HUDEP-2 (cell line): ENCODE results near the gene GULP1.
"Not testable (repeated sequence)": the region's sequence is repeated elsewhere in the genome, so short reads cannot be mapped to it uniquely, and the experiment has no call there.

Experiments used
- DNase-seq, 76 experiments: peaks; one replicate each; lab custom pipeline; 2025; ENCODE audit not compliant: unreplicated experiment in 76 of 76; lab: John Stamatoyannopoulos, UW

The GULP1 gene

GRCh38 chr2:188292348-188293239, 920 bp downstream of the GULP1 start:
- DNase-seq = no peak

- DNase-seq = no peak
These were observed 2.1 kb downstream of the GULP1 start for GRCh38 chr2:188293601-188294351.

- DNase-seq = no peak
These were observed 2.8 kb downstream of the GULP1 start for GRCh38 chr2:188294352-188294926.

GRCh38 chr2:188295067-188295685, 3.5 kb downstream of the GULP1 start:
- DNase-seq = no peak

GRCh38 chr2:188297978-188298377, 6.3 kb downstream of the GULP1 start:
- no peak for DNase-seq

GRCh38 chr2:188298937-188299371, 7.3 kb downstream of the GULP1 start:
- not testable (repeated sequence) for DNase-seq

- no peak for DNase-seq
These were observed 11.8 kb downstream of the GULP1 start for GRCh38 chr2:188303363-188304031.

- DNase-seq = no peak
These were observed 13.6 kb downstream of the GULP1 start for GRCh38 chr2:188305271-188305670.

- no peak for DNase-seq
These were observed 14.6 kb downstream of the GULP1 start for GRCh38 chr2:188306271-188306670.

GRCh38 chr2:188307850-188308283, 16.2 kb downstream of the GULP1 start:
- no peak for DNase-seq

- no peak for DNase-seq
These were observed 16.8 kb downstream of the GULP1 start for GRCh38 chr2:188308483-188308882.

- DNase-seq = no peak
These were observed 17.7 kb downstream of the GULP1 start for GRCh38 chr2:188309364-188309763.

GRCh38 chr2:188314314-188315054, 22.8 kb downstream of the GULP1 start:
- DNase-seq = no peak

- no peak for DNase-seq
These were observed 24.1 kb downstream of the GULP1 start for GRCh38 chr2:188315750-188316149.

- no peak for DNase-seq
These were observed 24.7 kb downstream of the GULP1 start for GRCh38 chr2:188316342-188316741.

GRCh38 chr2:188316791-188317423, 25.2 kb downstream of the GULP1 start:
- DNase-seq = no peak

GRCh38 chr2:188318161-188318749, 26.6 kb downstream of the GULP1 start:
- no peak for DNase-seq

GRCh38 chr2:188319838-188320237, 28.2 kb downstream of the GULP1 start:
- no peak for DNase-seq

- no peak for DNase-seq
These were observed 29.2 kb downstream of the GULP1 start for GRCh38 chr2:188320861-188321260.
